Mucosa of descending colon (tissue), 3 donors: ENCODE data around the gene MOB3B. TPM values are rescaled to one million over a fixed set of nuclear protein-coding genes. Genes with fewer than 3 reads are reported as not detected.

Experiments used
- ATAC-seq: fragments of 200-7000 bp; cut with Tn5 transposase; one replicate; pipeline ENCODE4 v1.9.1; 2020; ENCODE audit warnings: mild to moderate bottlenecking, moderate library complexity
- DNase-seq, 3 donors: peaks; one replicate each; pipeline ENCODE4 v3.0.0-alpha.2; 2020
- H3K36me3 ChIP-seq: fragments of 200-600 bp; one replicate; pipeline ENCODE4 v1.8.0; 2021; ENCODE audit warnings: low read depth, mild to moderate bottlenecking
- H3K4me1 ChIP-seq: fragments of 200-600 bp; one replicate; pipeline ENCODE4 v1.8.0; 2021; ENCODE audit warnings: low read depth, mild to moderate bottlenecking
- H3K4me3 ChIP-seq: fragments of 200-600 bp; one replicate; pipeline ENCODE4 v1.8.0; 2021; ENCODE audit warnings: mild to moderate bottlenecking
- H3K9me3 ChIP-seq: fragments of 200-600 bp; one replicate; pipeline ENCODE4 v1.8.0; 2021; ENCODE audit warnings: mild to moderate bottlenecking
- intact Hi-C, 2 donors: fragments of 100-400 bp; cut with DNase I in 1 of 2; cut with micrococcal nuclease in 1 of 2; formaldehyde crosslinking; loops; one replicate each; pipeline versions ENCODE4 v1.11.0 to v1.11.1; 2022; cut with DNase I, micrococcal nuclease
- total RNA-seq, 3 donors: library from RNA; stranded (reverse); fragmentation: NEBNext Ultra II Directional in 2 of 3; extraction: Animal tissue kit (Norgen Biotek cat#: 25700) in 2 of 3; gene quantifications; one replicate each; pipeline versions ENCODE4 v1.2.1 to v1.2.4, GENCODE V29; 2021 to 2023
- TF ChIP-seq, protein P1 (sequence below): fragments of 200-600 bp; IDR thresholded peaks from one replicate; pipeline ENCODE4 v1.8.0; 2022; ENCODE audit warnings: antibody characterized with exemption, mild to moderate bottlenecking
- donor health status: DM: no; HTN: no; CAD: no; lungs with moderate emphysema.
- donor health status: DM: no; HTN: no; CAD: no.
- donor health status: DM: no; HTN: yes; CAD: no.

MOB3B gene
- total RNA-seq, 3 donors from 2014 or later = 34.6 to 57.5 (median 41.7) TPM

DNA sequence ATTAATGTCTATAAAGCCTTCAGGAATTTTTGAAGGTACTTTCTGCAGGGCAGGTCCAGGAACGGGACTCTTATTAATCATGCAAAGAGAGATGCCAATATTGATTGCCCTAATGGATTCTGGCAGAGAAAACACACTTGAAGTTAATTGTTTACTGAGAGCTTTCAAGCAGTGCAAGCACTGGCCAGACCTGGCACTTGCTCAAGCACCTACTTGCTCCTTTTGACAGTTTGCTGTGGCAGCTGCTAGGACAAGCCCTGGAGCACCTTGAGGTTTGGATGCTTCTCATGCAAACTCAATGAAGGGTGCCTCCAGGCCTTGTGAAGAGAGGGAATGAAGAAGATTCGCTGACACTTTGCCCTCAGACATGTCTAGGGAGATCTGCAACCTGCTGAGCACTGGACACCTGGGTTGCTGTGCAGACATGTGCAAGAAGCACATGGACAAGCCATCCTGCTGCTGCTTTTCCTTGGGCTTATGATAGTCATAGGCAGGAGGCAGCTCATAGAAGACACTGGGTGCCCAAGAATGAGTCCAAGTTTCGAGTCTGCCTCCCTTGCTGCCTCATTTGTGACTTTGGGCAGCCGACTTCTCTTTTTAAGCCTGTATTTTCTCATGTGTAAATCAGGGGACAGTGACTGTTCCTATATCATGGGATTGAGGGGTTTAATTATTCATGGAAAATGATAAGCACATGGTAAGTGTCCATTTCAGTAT is 143.8 kb downstream of the MOB3B start:
- no peak for ATAC-seq
- TF ChIP-seq, protein P1, sequence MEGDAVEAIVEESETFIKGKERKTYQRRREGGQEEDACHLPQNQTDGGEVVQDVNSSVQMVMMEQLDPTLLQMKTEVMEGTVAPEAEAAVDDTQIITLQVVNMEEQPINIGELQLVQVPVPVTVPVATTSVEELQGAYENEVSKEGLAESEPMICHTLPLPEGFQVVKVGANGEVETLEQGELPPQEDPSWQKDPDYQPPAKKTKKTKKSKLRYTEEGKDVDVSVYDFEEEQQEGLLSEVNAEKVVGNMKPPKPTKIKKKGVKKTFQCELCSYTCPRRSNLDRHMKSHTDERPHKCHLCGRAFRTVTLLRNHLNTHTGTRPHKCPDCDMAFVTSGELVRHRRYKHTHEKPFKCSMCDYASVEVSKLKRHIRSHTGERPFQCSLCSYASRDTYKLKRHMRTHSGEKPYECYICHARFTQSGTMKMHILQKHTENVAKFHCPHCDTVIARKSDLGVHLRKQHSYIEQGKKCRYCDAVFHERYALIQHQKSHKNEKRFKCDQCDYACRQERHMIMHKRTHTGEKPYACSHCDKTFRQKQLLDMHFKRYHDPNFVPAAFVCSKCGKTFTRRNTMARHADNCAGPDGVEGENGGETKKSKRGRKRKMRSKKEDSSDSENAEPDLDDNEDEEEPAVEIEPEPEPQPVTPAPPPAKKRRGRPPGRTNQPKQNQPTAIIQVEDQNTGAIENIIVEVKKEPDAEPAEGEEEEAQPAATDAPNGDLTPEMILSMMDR = no peak
- no peak for DNase-seq
- Histone ChIP-seq H3K9me3 (no peaks in the 10 kb centered on the region), H3K36me3 (no peaks in the 10 kb centered on the region), H3K4me3 (no peak overlapping the region), H3K4me1 (peaks cover 39% of the 10 kb centered on the region)
- intact Hi-C loops = no loop called here

DNA sequence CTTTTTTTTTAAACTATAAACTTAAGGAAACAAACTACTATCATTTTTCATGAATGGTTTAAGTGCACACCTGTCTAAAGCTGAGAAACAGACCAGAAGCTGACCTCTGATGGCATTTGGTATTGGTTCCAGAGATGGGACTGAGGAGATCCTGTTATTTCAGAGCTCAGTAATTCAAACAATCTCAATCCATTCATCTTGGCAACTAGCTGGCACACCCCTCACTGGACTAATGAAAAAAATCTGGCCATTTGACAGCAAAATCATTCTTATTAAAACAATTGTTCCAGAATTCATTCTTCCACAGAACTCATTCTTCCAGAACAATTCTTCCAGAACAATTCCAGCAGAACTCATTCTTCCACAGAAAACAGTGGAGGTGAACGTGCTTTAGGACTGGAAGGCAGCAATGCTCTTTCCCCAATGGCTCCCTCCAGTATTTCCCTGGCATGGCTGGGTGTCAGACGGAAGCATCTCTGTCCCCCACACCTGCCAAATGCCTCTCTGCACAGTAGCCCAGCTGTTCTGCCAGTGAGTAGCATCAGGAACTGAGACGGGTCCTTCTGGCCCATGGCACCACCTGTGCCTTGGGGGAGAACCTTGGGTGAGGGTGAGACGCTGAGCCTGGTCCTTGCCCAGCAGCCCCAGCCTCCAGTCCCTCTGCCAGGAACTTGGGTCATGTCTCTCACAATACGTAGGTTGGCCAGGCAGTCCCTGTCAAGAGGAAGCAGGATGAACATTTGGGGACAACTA is 145.2 kb downstream of the MOB3B start:
- Histone ChIP-seq H3K4me3 (no peak overlapping the region), H3K4me1 (peaks cover 41% of the 10 kb centered on the region), H3K36me3 (no peaks in the 10 kb centered on the region), H3K9me3 (no peaks in the 10 kb centered on the region)
- no peak for DNase-seq
- TF ChIP-seq, protein P1 = no peak
- no peak for ATAC-seq
- intact Hi-C loops = no loop called here

DNA sequence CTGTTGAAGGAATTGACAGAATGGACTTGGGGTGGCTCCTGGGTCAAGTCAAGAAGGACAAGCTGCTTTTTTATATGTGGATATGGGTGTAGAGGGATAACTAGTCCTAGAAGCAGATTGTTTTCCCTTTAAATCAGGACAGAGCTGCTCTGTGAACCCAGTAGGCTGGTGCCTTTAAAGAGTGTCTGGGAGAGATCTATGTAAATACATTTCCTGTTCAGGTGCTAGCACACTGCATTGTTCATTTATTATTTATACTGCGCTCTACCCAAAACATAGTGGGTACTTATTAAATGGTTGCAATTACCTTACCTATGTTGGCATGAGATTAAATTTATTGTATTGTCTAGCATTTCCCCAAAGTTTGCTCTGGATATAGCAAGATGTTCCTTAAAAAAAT is 146.1 kb downstream of the MOB3B start:
- TF ChIP-seq, protein P1 = no peak
- H3K4me1 ChIP-seq = peaks cover 51% of the 10 kb centered on the region
- no peaks in the 10 kb centered on the region for H3K36me3 ChIP-seq
- intact Hi-C loops = no loop called here
- ATAC-seq (peak; percentile 13), DNase-seq (no peak)
- H3K9me3 ChIP-seq = no peaks in the 10 kb centered on the region
- no peak overlapping the region for H3K4me3 ChIP-seq

DNA sequence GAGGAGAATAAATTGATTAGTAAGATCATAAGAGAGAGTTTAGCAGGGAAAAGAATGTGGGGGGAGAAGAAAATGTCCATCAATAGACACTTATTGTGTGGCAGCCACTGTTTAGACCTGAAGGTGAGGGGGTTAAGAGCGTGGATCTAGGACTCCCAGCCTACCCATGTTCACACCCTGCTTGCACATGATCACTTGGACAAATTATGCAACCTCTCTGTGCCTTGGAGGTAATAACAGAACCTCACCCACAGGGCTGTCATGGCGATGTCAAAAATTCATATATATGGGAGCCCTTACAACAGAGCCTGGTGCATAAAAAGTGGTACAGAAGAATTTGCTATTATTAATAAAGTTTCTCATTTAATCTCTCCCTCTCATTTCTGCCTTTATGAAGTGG is 146.6 kb downstream of the MOB3B start:
- ATAC-seq = peak; percentile 32

DNA sequence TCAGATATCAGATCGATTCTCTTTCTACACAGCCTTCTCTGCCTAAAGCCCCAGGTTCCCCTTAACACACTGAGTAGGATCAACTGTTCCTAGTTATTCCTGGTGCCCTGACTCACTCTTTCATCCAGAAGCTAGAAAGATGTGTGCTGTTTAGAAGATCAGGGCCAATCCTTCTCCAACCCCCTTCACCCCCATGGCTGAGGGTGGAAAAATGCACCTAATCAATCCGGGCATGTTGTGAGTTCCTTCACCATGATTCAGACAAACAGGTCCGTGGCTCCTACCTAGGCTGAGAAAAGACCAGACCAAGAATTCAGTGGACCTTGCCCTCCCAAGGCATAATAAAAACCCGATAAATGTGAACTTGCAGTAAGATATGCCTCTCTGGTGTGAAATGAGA is 147.3 kb downstream of the MOB3B start:
- ATAC-seq (peak; percentile 71), DNase-seq (peak in 1 of 3 donors; percentile 76)
- H3K36me3 ChIP-seq = no peaks in the 10 kb centered on the region
- H3K9me3 ChIP-seq = no peaks in the 10 kb centered on the region
- TF ChIP-seq, protein P1 = no peak
- intact Hi-C loops = no loop called here
- peaks cover 61% of the 10 kb centered on the region for H3K4me1 ChIP-seq
- no peak overlapping the region for H3K4me3 ChIP-seq

More for the DNA sequence above, 146.6 kb downstream of the MOB3B start:
- Histone ChIP-seq H3K9me3 (no peaks in the 10 kb centered on the region), H3K36me3 (no peaks in the 10 kb centered on the region), H3K4me3 (no peak overlapping the region), H3K4me1 (peaks cover 56% of the 10 kb centered on the region)
- TF ChIP-seq, protein P1 = no peak
- intact Hi-C loops = no loop called here
- DNase-seq = no peak
